IMR-90 (cell line): ENCODE measurements around the gene GRPR.

Experiments used
- MAZ ChIP-seq: IDR thresholded peaks from 2 replicates; pipeline ENCODE4 v1.6.1; 2012; ENCODE audit warnings: low read depth, mild to moderate bottlenecking, low read length, improper control_type of control experiment, moderate library complexity, borderline replicate concordance
- TF ChIP-seq, protein P1 (sequence below): conservative IDR thresholded peaks from 2 replicates; pipeline ENCODE4 v1.5.1; 2012; ENCODE audit warnings: mild to moderate bottlenecking, low read depth, low read length, improper control_type of control experiment

GRCh38 chrX:16160729-16161128 lies 37.4 kb downstream of the GRPR start:
- TF ChIP-seq, protein P1, sequence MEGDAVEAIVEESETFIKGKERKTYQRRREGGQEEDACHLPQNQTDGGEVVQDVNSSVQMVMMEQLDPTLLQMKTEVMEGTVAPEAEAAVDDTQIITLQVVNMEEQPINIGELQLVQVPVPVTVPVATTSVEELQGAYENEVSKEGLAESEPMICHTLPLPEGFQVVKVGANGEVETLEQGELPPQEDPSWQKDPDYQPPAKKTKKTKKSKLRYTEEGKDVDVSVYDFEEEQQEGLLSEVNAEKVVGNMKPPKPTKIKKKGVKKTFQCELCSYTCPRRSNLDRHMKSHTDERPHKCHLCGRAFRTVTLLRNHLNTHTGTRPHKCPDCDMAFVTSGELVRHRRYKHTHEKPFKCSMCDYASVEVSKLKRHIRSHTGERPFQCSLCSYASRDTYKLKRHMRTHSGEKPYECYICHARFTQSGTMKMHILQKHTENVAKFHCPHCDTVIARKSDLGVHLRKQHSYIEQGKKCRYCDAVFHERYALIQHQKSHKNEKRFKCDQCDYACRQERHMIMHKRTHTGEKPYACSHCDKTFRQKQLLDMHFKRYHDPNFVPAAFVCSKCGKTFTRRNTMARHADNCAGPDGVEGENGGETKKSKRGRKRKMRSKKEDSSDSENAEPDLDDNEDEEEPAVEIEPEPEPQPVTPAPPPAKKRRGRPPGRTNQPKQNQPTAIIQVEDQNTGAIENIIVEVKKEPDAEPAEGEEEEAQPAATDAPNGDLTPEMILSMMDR, result no peak
- no peak for TF ChIP-seq MAZ
